NT2/D1 (cell line): ENCODE results near the gene SWT1.

Experiments used
- SUZ12 ChIP-seq: IDR thresholded peaks from 2 replicates; pipeline ENCODE4 v1.6.1; 2011; ENCODE audit not compliant: insufficient read length, insufficient read depth; ENCODE audit errors: extremely low read depth
- YY1 ChIP-seq: IDR thresholded peaks from 2 replicates; pipeline ENCODE4 v1.6.1; 2011; ENCODE audit not compliant: insufficient read length, insufficient read depth
- ZNF274 ChIP-seq: IDR thresholded peaks from 2 replicates; pipeline ENCODE4 v1.6.1; 2011; ENCODE audit warnings: mild to moderate bottlenecking, low read depth, low read length

DNA sequence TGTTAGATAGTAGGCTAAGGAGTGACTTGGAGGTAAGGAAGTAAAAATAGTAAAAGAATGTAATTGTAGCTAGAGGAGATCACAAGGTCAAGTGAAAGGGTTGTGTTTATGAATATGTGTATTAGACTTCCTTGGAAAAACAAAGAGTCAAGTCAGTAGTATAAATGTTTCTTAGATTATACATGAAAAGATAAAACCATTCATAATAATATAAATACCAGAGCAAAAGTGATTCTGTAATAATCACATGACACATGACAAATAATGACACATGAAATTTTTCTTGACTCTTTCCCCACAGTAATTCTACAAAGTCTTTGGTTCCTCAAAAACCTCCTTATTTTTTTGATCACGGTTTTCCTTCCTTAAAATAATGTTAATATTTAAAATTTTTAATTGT lies 103.6 kb downstream of the SWT1 start:
- TF ChIP-seq YY1 (no peak), SUZ12 (no peak), ZNF274 (no peak)
